H1 (cell line): ENCODE measurements around the gene SPTLC3. TPM values are rescaled to one million over a fixed set of nuclear protein-coding genes. Genes with fewer than 3 reads are reported as not detected.

Source experiments
- CTCF ChIA-PET: fragments of 300-600 bp; sonication (Branson Sonifier 250); formaldehyde crosslinking; loops from one replicate; lab custom pipeline; 2021; ENCODE audit not compliant: partially characterized antibody; lab: Charles Lee
- POLR2A ChIA-PET: fragments of 300-600 bp; sonication (Branson Sonifier 250); formaldehyde crosslinking; loops from one replicate; lab custom pipeline; 2021; ENCODE audit warnings: inconsistent platforms; ENCODE audit not compliant: partially characterized antibody; lab: Charles Lee
- DNase-seq, 2 experiments: peaks; one replicate each; pipeline versions ENCODE4 v3.0.0 to v3.0.0-alpha.2; 2010 to 2022; ENCODE audit warnings: low spot score in 2 of 2, low read depth in 1 of 2, mixed read lengths in 1 of 2
- FAIRE-seq: peaks from 2 replicates; lab custom pipeline; 2011; peaks lifted over from hg19 to GRCh38; lab: Jason Lieb, UNC
- H2AFZ ChIP-seq: 2 replicates; pipeline ENCODE4 v1.8.1; 2012; ENCODE audit warnings: low read length, inconsistent platforms
- H2AK5ac ChIP-seq: 2 replicates; pipeline ENCODE4 v1.6.1; 2013; ENCODE audit warnings: low read depth, low read length
- H2BK120ac ChIP-seq: replicated peaks from 2 replicates; pipeline ENCODE3; 2013; ENCODE audit warnings: low read depth, low read length, inconsistent platforms
- H2BK12ac ChIP-seq: 2 replicates; pipeline ENCODE4 v1.6.1; 2013; ENCODE audit warnings: low read depth, low read length
- H2BK15ac ChIP-seq: 2 replicates; pipeline ENCODE4 v1.6.1; 2013; ENCODE audit warnings: low read length
- H2BK20ac ChIP-seq: 2 replicates; pipeline ENCODE4 v1.6.1; 2013; ENCODE audit warnings: low read length
- H2BK5ac ChIP-seq: 2 replicates; pipeline ENCODE4 v1.6.1; 2013; ENCODE audit warnings: low read depth, low read length
- H3K14ac ChIP-seq: 2 replicates; pipeline ENCODE4 v1.6.1; 2013; ENCODE audit warnings: inconsistent platforms; ENCODE audit not compliant: insufficient read length
- H3K18ac ChIP-seq: 2 replicates; pipeline ENCODE4 v1.6.1; 2013; ENCODE audit warnings: low read length; ENCODE audit errors: extremely low read depth
- H3K23ac ChIP-seq: 2 replicates; pipeline ENCODE4 v1.6.1; 2013; ENCODE audit warnings: inconsistent platforms; ENCODE audit not compliant: insufficient read length
- H3K23me2 ChIP-seq: 2 replicates; pipeline ENCODE4 v1.6.1; 2013; ENCODE audit warnings: low read depth, low read length
- H3K27ac ChIP-seq: 2 replicates; pipeline ENCODE4 v1.6.1; 2011; ENCODE audit warnings: low read depth, low read length, inconsistent platforms
- H3K27me3 ChIP-seq, 4 experiments: replicated peaks in 1 of 4; 1 replicate in 1 of 4; 2 replicates in 3 of 4; pipeline versions ENCODE4 v1.6.1 to v1.8.1; 2011 to 2013; ENCODE audit warnings: low read length in 3 of 4, mild to moderate bottlenecking in 3 of 4, inconsistent platforms in 2 of 4, mixed read lengths in 2 of 4, moderate library complexity in 1 of 4; ENCODE audit not compliant: control insufficient read depth in 3 of 4, insufficient read depth in 3 of 4; ENCODE audit errors: extremely low read depth in 1 of 4
- H3K36me3 ChIP-seq, 4 experiments: 2 replicates each; pipeline versions ENCODE4 v1.6.1 to v1.8.1; 2011 to 2013; ENCODE audit warnings: mild to moderate bottlenecking in 4 of 4, low read length in 3 of 4, moderate library complexity in 2 of 4, control low read depth in 1 of 4, inconsistent platforms in 1 of 4; ENCODE audit not compliant: insufficient read depth in 4 of 4, control insufficient read depth in 2 of 4
- H3K4ac ChIP-seq: replicated peaks from 2 replicates; pipeline ENCODE3; 2013; ENCODE audit warnings: low read length, low read depth, mixed read lengths, inconsistent platforms; ENCODE audit not compliant: insufficient read length
- H3K4me1 ChIP-seq, 4 experiments: replicated peaks in 1 of 4; 1 replicate in 1 of 4; 2 replicates in 3 of 4; pipeline versions ENCODE4 v1.6.1 to v1.8.1; 2011 to 2013; ENCODE audit warnings: low read length in 3 of 4, inconsistent platforms in 2 of 4, mixed read lengths in 1 of 4; ENCODE audit not compliant: insufficient read depth in 4 of 4, control insufficient read depth in 3 of 4
- H3K4me2 ChIP-seq, 2 experiments: 2 replicates each; pipeline versions ENCODE4 v1.6.1 to v1.8.1; 2011 to 2013; ENCODE audit warnings: low read depth in 2 of 2, low read length in 2 of 2, control low read depth in 1 of 2, inconsistent platforms in 1 of 2, mild to moderate bottlenecking in 1 of 2; ENCODE audit not compliant: insufficient read depth in 1 of 2
- H3K4me3 ChIP-seq, 4 experiments: fragments of 200-600, 300-600 bp in 1 of 4; sonication (generic), shearing (Covaris generic), sonication (Bioruptor Twin) in 1 of 4; 2 replicates each; pipeline versions ENCODE4 v1.5.1 to v1.8.1; 2011 to 2016; ENCODE audit warnings: low read length in 4 of 4, low read depth in 3 of 4, control low read depth in 2 of 4, inconsistent platforms in 2 of 4, mild to moderate bottlenecking in 2 of 4, mixed read lengths in 1 of 4, moderate library complexity in 1 of 4; ENCODE audit not compliant: insufficient read depth in 2 of 4; ENCODE audit errors: extremely low read depth in 1 of 4
- H3K56ac ChIP-seq: replicated peaks from 2 replicates; pipeline ENCODE3; 2013; ENCODE audit warnings: low read depth, mild to moderate bottlenecking, mixed read lengths, low read length, inconsistent platforms; ENCODE audit not compliant: insufficient read length
- H3K79me1 ChIP-seq: 2 replicates; pipeline ENCODE4 v1.6.1; 2013; ENCODE audit warnings: low read depth, low read length, control low read depth
- H3K79me2 ChIP-seq, 2 experiments: 2 replicates each; pipeline versions ENCODE4 v1.6.1 to v1.8.1; 2012 to 2013; ENCODE audit warnings: low read length in 2 of 2, mild to moderate bottlenecking in 2 of 2, inconsistent platforms in 1 of 2; ENCODE audit not compliant: insufficient read depth in 2 of 2, control insufficient read depth in 1 of 2
- H3K9ac ChIP-seq, 4 experiments: replicated peaks in 1 of 4; 1 replicate in 1 of 4; 2 replicates in 3 of 4; pipeline versions ENCODE4 v1.6.1 to v1.8.1; 2011 to 2013; ENCODE audit warnings: low read depth in 3 of 4, low read length in 3 of 4, control low read depth in 2 of 4, mild to moderate bottlenecking in 2 of 4, moderate library complexity in 2 of 4, inconsistent platforms in 1 of 4; ENCODE audit errors: extremely low read depth in 1 of 4
- H3K9me3 ChIP-seq, 2 experiments: 2 replicates each; pipeline versions ENCODE4 v1.6.1 to v1.8.1; 2012 to 2013; ENCODE audit warnings: mild to moderate bottlenecking in 2 of 2, moderate library complexity in 2 of 2, control low read depth in 1 of 2, inconsistent platforms in 1 of 2, low read depth in 1 of 2, low read length in 1 of 2, mixed read lengths in 1 of 2; ENCODE audit not compliant: insufficient read depth in 2 of 2
- H4K20me1 ChIP-seq, 2 experiments: replicated peaks in 1 of 2; 2 replicates each; pipeline versions ENCODE3 to v1.8.1; 2011 to 2013; ENCODE audit warnings: inconsistent platforms in 2 of 2, low read length in 2 of 2, mild to moderate bottlenecking in 1 of 2; ENCODE audit not compliant: insufficient read depth in 2 of 2, control insufficient read depth in 1 of 2
- H4K5ac ChIP-seq: 2 replicates; pipeline ENCODE4 v1.6.1; 2013; ENCODE audit warnings: low read length, low read depth, mixed read lengths, inconsistent platforms; ENCODE audit not compliant: insufficient read length
- H4K8ac ChIP-seq: 2 replicates; pipeline ENCODE4 v1.8.0; 2013; ENCODE audit warnings: mild to moderate bottlenecking, moderate library complexity, low read length, inconsistent platforms; ENCODE audit not compliant: insufficient read depth; ENCODE audit errors: extremely low read depth
- H4K91ac ChIP-seq: replicated peaks from 2 replicates; pipeline ENCODE3; 2013; ENCODE audit warnings: low read length, mixed read lengths, inconsistent platforms; ENCODE audit not compliant: insufficient read length
- ASH2L ChIP-seq: fragments of 200-600, 300-600 bp; sonication (generic); IDR thresholded peaks from one replicate; pipeline ENCODE4 v1.7.1; 2017; ENCODE audit warnings: low read length
- ATF2 ChIP-seq: IDR thresholded peaks from 2 replicates; pipeline ENCODE4 v1.6.1; 2012; ENCODE audit warnings: low read length, inconsistent platforms
- CHD2 ChIP-seq: IDR thresholded peaks from 2 replicates; pipeline ENCODE4 v1.6.1; 2012; ENCODE audit warnings: low read length, improper control_type of control experiment
- FOSL1 ChIP-seq: IDR thresholded peaks from 2 replicates; pipeline ENCODE4 v1.6.1; 2011; ENCODE audit warnings: mild to moderate bottlenecking, low read depth, low read length, moderate library complexity; ENCODE audit not compliant: insufficient read depth
- HDAC2 ChIP-seq, 2 experiments: fragments of 300-600 bp in 1 of 2; sonication (generic) in 1 of 2; IDR thresholded peaks; 2 replicates each; pipeline ENCODE4 v1.6.1; 2011 to 2012; ENCODE audit warnings: low read depth in 2 of 2, low read length in 2 of 2, mild to moderate bottlenecking in 2 of 2, moderate library complexity in 2 of 2, borderline replicate concordance in 1 of 2, inconsistent platforms in 1 of 2
- HDAC6 ChIP-seq: IDR thresholded peaks from one replicate; pipeline ENCODE4 v1.7.1; 2012; ENCODE audit warnings: low read depth, mild to moderate bottlenecking, inconsistent platforms, low read length, moderate library complexity
- JUN ChIP-seq: IDR thresholded peaks from 2 replicates; pipeline ENCODE4 v1.6.1; 2011; ENCODE audit warnings: low read depth, mild to moderate bottlenecking, improper control_type of control experiment, low read length
- KDM5A ChIP-seq: fragments of 200-600 bp; IDR thresholded peaks from 2 replicates; pipeline ENCODE4 v1.7.1; 2012; ENCODE audit warnings: mild to moderate bottlenecking, low read length, inconsistent platforms, mixed read lengths
- MAX ChIP-seq: IDR thresholded peaks from 2 replicates; pipeline ENCODE4 v1.6.1; 2012; ENCODE audit warnings: inconsistent platforms
- PHF8 ChIP-seq: fragments of 200-600 bp; sonication (generic); conservative IDR thresholded peaks from 2 replicates; pipeline ENCODE4 v1.7.1; 2012; ENCODE audit warnings: low read depth, mild to moderate bottlenecking, inconsistent platforms, low read length, moderate library complexity
- SIX5 ChIP-seq: IDR thresholded peaks from 2 replicates; pipeline ENCODE4 v1.6.1; 2011; ENCODE audit warnings: mild to moderate bottlenecking, low read depth, low read length
- SP2 ChIP-seq: IDR thresholded peaks from 2 replicates; pipeline ENCODE4 v1.6.1; 2012; ENCODE audit warnings: mild to moderate bottlenecking, low read length, inconsistent platforms
- TAF7 ChIP-seq: optimal IDR thresholded peaks from 2 replicates; pipeline ENCODE3; 2011; ENCODE audit warnings: low read depth, mild to moderate bottlenecking, inconsistent platforms, low read length, moderate library complexity, borderline replicate concordance
- TCF12 ChIP-seq: IDR thresholded peaks from 2 replicates; pipeline ENCODE4 v1.6.1; 2011; ENCODE audit warnings: low read depth, mild to moderate bottlenecking, low read length
- WGBS, 2 experiments: shearing (Covaris generic) in 1 of 2; methylation state at CpG; one replicate each; pipeline versions ENCODE4 v1.1.6 to v1.1.7; 2013 to 2015; ENCODE audit warnings: low lambda C conversion rate in 2 of 2, mixed read lengths in 2 of 2, inconsistent platforms in 1 of 2, low coverage in 1 of 2, missing lambda C conversion rate in 1 of 2; ENCODE audit not compliant: insufficient replicate concordance in 2 of 2, insufficient coverage in 1 of 2, insufficient read length in 1 of 2; ENCODE audit errors: extremely low coverage in 1 of 2, missing lambda C conversion rate in 1 of 2; 5-methylcytosine and 5-hydroxymethylcytosine counted together
- polyA plus RNA-seq, 7 experiments: library from polyadenylated mRNA; depleted of rRNA in 3 of 7; stranded (reverse) in 5 of 7; unstranded in 2 of 7; fragments of >200 nt in 5 of 7; fragments of 200-250 nt in 2 of 7; gene quantifications; 1 replicate in 5 of 7; 2 replicates in 1 of 7; 4 replicates in 1 of 7; pipeline versions ENCODE4 v1.2.1 to v1.2.3, GENCODE V29; 2011 to 2013; ENCODE audit warnings: missing spikeins in 2 of 7, mixed read lengths in 2 of 7
- total RNA-seq: library from RNA; stranded (reverse); fragmentation: NEBNext Ultra II Directional; extraction: Animal tissue kit (Norgen Biotek cat#: 25700); gene quantifications from 2 replicates; pipeline ENCODE4 v1.2.1, GENCODE V29; 2021

SPTLC3 gene
- total and polyA plus RNA-seq, 2 of the 8 experiments (the other 6 are each of a cell fraction or from before 2014, with no cell fraction given) = 0.23 to 0.82 TPM

- Histone ChIP-seq H3K4ac (no peak overlapping the region), H2BK5ac (no peak overlapping the region), H4K5ac (no peak overlapping the region), H3K9ac (no peak overlapping the region), H3K36me3 (no peaks in the 10 kb centered on the region), H3K27ac (no peak overlapping the region), H3K4me3 (no peak overlapping the region), H2AK5ac (no peak overlapping the region), H2BK120ac (no peak overlapping the region), H2BK20ac (no peak overlapping the region), H4K91ac (no peak overlapping the region), H3K14ac (no peak overlapping the region), H3K79me2 (no peaks in the 10 kb centered on the region), H3K4me2 (no peak overlapping the region), H4K20me1 (no peaks in the 10 kb centered on the region), H2BK15ac (no peak overlapping the region), H2BK12ac (no peak overlapping the region), H3K4me1 (no peaks in the 10 kb centered on the region), H4K8ac (no peak overlapping the region), H3K18ac (no peak overlapping the region), H3K23me2 (peaks cover 2% of the 10 kb centered on the region; the same call in 1 of the 2 replicates), H3K27me3 (no peaks in the 10 kb centered on the region), H2AFZ (no peak overlapping the region), H3K56ac (no peak overlapping the region), H3K23ac (no peak overlapping the region), H3K79me1 (no peaks in the 10 kb centered on the region), H3K9me3 (no peaks in the 10 kb centered on the region)
- no peak for FAIRE-seq
- ChIA-PET POLR2A (no interaction called here), CTCF (interaction anchor here (0.7 kb wide), 1 partner anchor 325 kb away, joined by 4 read pairs; no protein-coding TSS in a partner anchor)
- DNase-seq = no peak
- 95% methylated on average over 1 of the region's 1 CpG; no CpG with 5 or more reads in 1 of the 2 experiments for WGBS, 2 experiments
- TF ChIP-seq ASH2L (no peak), MAX (no peak), HDAC2 (IDR thresholded peaks at IDR 0.05; ENCODE audit: borderline replicate concordance in 1 of 2, low read depth in 2 of 2, low read length in 2 of 2) (no peak), CHD2 (no peak), SP2 (no peak), PHF8 (no peak), KDM5A (no peak), TAF7 (no peak), JUN (no peak), HDAC6 (no peak), TCF12 (no peak), SIX5 (no peak), ATF2 (no peak), FOSL1 (no peak)
These were observed 30.7 kb upstream of the SPTLC3 start for GRCh38 chr20:12978126-12978394.
